CD4-positive, alpha-beta T cell (primary cell): ENCODE results near the gene SPSB2. TPM values are rescaled to one million over a fixed set of nuclear protein-coding genes. Genes with fewer than 3 reads are reported as not detected.

Source experiments
- ATAC-seq: fragments of 200-7000 bp; cut with Tn5 transposase; one replicate; pipeline ENCODE4 v1.10.0; 2022; ENCODE audit warnings: mild to moderate bottlenecking; ENCODE audit not compliant: poor library complexity
- CTCF ChIA-PET: fragments of 350-600 bp; sonication (Branson Sonifier 250); formaldehyde crosslinking; loops from one replicate; lab custom pipeline; 2021; ENCODE audit warnings: antibody characterized with exemption, inconsistent platforms; lab: Charles Lee
- POLR2A ChIA-PET: fragments of 350-600 bp; sonication (Branson Sonifier 250); formaldehyde crosslinking; loops from one replicate; lab custom pipeline; 2021; ENCODE audit warnings: antibody characterized with exemption, inconsistent platforms; lab: Charles Lee
- DNase-seq, 14 experiments: peaks; one replicate each; pipeline ENCODE4 v3.0.0-alpha.2; 2013 to 2020; ENCODE audit warnings: mixed read lengths in 2 of 14
- H3K27ac ChIP-seq, 2 donors: one replicate each; pipeline versions ENCODE4 v1.5.1 to v1.7.0; 2013; ENCODE audit warnings: low read length in 2 of 2, low read depth in 1 of 2, mild to moderate bottlenecking in 1 of 2
- H3K27me3 ChIP-seq, 2 experiments: 1 replicate in 1 of 2; 2 replicates in 1 of 2; pipeline versions ENCODE4 v1.6.1 to v1.7.0; 2013; ENCODE audit warnings: low read length in 2 of 2, control low read depth in 1 of 2, mild to moderate bottlenecking in 1 of 2, moderate library complexity in 1 of 2; ENCODE audit not compliant: insufficient read depth in 2 of 2, control insufficient read depth in 1 of 2
- H3K36me3 ChIP-seq: one replicate; pipeline ENCODE4 v1.6.1; 2013; ENCODE audit warnings: low read length, control low read depth; ENCODE audit not compliant: insufficient read depth
- H3K4me1 ChIP-seq: one replicate; pipeline ENCODE4 v1.6.1; 2013; ENCODE audit warnings: low read length, control low read depth; ENCODE audit not compliant: insufficient read depth
- H3K4me3 ChIP-seq: one replicate; pipeline ENCODE4 v1.5.1; 2013; ENCODE audit warnings: mild to moderate bottlenecking, low read length, moderate library complexity
- H3K9me3 ChIP-seq, 2 experiments: 1 replicate in 1 of 2; 2 replicates in 1 of 2; pipeline versions ENCODE4 v1.6.1 to v1.7.0; 2013; ENCODE audit warnings: low read length in 2 of 2, mild to moderate bottlenecking in 2 of 2, control low read depth in 1 of 2, moderate library complexity in 1 of 2; ENCODE audit not compliant: control insufficient read depth in 1 of 2, insufficient read depth in 1 of 2
- H3K27ac Mint-ChIP-seq: one replicate; pipeline ENCODE4 v1.8.0; 2020; ENCODE audit warnings: mixed read lengths
- H3K27me3 Mint-ChIP-seq: one replicate; pipeline ENCODE4 v1.8.0; 2021; ENCODE audit warnings: mixed read lengths
- H3K36me3 Mint-ChIP-seq: one replicate; pipeline ENCODE4 v1.8.0; 2021; ENCODE audit warnings: low read depth, mixed read lengths
- H3K4me1 Mint-ChIP-seq: one replicate; pipeline ENCODE4 v1.8.0; 2021; ENCODE audit warnings: low read depth, mixed read lengths
- H3K4me3 Mint-ChIP-seq: one replicate; pipeline ENCODE4 v1.8.0; 2020; ENCODE audit warnings: mild to moderate bottlenecking, mixed read lengths
- H3K9me3 Mint-ChIP-seq: one replicate; pipeline ENCODE4 v1.8.0; 2020; ENCODE audit warnings: mixed read lengths
- intact Hi-C, 2 experiments: fragments of 100-400 bp; cut with DNase I in 1 of 2; cut with micrococcal nuclease in 1 of 2; formaldehyde crosslinking; loops; one replicate each; pipeline versions ENCODE4 v1.15.1 to v1.9.0; 2023 to 2025; cut with DNase I, micrococcal nuclease
- total RNA-seq, 174 experiments: library from RNA in 2 of 174; stranded (reverse) in 2 of 174; gene quantifications; one replicate each; pipeline ENCODE4 v1.2.3 and lab custom pipeline; 2021 to 2026
- TF ChIP-seq, protein P1 (sequence below): fragments of 200-600 bp; IDR thresholded peaks from one replicate; pipeline ENCODE4 v1.8.0; 2022; ENCODE audit warnings: antibody characterized with exemption, mild to moderate bottlenecking

Gene SPSB2
- total RNA-seq, 2 experiments from 2014 or later: 3.2 to 3.3 TPM

DNA sequence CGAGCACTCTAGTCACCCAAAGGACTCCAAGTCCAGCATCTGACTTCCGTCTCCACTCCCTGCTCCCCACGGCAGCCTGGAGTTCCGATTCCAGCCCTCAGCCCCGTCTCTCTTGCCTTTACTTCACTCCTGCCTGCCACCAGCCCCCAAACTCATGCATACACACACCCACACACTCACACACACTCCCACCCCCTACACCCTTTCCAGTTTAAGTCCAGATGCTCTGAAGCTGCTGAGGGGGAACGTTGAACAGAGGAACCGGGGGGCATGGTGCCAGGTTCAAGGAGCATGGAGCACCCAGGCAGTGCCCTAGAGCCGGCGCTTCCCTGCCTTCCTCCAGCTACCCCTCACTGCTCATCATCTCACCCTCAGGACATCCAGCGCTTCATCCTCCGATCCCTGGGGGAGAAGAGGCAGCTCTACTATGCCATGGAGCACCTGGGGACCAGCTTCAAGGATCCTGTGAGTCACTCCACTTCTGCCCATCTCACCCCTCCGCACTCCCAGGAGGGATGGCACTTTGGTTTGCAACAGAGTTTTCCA lies 41.6 kb downstream of the SPSB2 start:
- DNase-seq: no peak
- Mint-ChIP-seq H3K27me3 (peaks cover 10% of the 10 kb centered on the region), H3K9me3 (no peaks in the 10 kb centered on the region), H3K36me3 (no peaks in the 10 kb centered on the region), H3K4me3 (peak overlapping the region; percentile 58), H3K27ac (no peak overlapping the region), H3K4me1 (peaks cover 17% of the 10 kb centered on the region)
- peaks cover 11 to 20% of the 10 kb centered on the region in 2 experiments for H3K27me3 ChIP-seq
- H3K9me3 ChIP-seq: peaks cover 0 to 6% of the 10 kb centered on the region in 2 experiments
- intact Hi-C loops: no loop called here
- CTCF ChIA-PET: interaction anchor here (2.3 kb wide), 1 partner anchor 60 kb away, joined by 8 read pairs; no protein-coding TSS in a partner anchor
- H3K36me3 ChIP-seq: no peaks in the 10 kb centered on the region
- H3K27ac ChIP-seq: no peak overlapping the region
- TF ChIP-seq, protein P1, sequence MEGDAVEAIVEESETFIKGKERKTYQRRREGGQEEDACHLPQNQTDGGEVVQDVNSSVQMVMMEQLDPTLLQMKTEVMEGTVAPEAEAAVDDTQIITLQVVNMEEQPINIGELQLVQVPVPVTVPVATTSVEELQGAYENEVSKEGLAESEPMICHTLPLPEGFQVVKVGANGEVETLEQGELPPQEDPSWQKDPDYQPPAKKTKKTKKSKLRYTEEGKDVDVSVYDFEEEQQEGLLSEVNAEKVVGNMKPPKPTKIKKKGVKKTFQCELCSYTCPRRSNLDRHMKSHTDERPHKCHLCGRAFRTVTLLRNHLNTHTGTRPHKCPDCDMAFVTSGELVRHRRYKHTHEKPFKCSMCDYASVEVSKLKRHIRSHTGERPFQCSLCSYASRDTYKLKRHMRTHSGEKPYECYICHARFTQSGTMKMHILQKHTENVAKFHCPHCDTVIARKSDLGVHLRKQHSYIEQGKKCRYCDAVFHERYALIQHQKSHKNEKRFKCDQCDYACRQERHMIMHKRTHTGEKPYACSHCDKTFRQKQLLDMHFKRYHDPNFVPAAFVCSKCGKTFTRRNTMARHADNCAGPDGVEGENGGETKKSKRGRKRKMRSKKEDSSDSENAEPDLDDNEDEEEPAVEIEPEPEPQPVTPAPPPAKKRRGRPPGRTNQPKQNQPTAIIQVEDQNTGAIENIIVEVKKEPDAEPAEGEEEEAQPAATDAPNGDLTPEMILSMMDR: no peak
- POLR2A ChIA-PET: no interaction called here
- H3K4me3 ChIP-seq: no peak overlapping the region
- ATAC-seq: no peak
- peaks cover 30% of the 10 kb centered on the region for H3K4me1 ChIP-seq

DNA sequence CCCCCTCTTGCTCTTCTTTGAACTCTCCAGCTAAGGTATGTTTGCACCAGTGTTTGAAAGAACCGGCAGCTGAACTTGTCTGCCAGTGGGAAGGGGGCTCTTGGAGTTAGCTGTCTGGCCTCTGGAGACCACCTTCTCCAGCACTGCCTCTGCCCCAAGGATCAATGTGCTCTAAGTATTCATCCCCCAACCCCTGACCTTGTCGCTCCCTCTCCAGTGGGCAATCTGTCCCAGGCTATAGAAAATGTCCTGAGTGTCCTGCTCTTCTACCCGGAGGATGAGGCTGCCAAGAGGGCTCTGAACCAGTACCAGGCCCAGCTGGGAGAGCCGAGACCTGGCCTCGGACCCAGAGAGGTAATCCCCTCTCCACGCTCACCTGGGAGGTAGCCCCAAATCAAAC lies 42.1 kb downstream of the SPSB2 start:
- H3K9me3 Mint-ChIP-seq: no peaks in the 10 kb centered on the region
- no peak for DNase-seq
- TF ChIP-seq, protein P1: no peak
- CTCF ChIA-PET: interaction anchor here (1.1 to 2.3 kb wide), 2 partner anchors 60 to 64 kb away, joined by 4 to 8 read pairs; no protein-coding TSS in a partner anchor
- H3K4me1 ChIP-seq: peaks cover 29% of the 10 kb centered on the region
- intact Hi-C loops: no loop called here
- H3K36me3 ChIP-seq: no peaks in the 10 kb centered on the region
- H3K9me3 ChIP-seq: peaks cover 0 to 6% of the 10 kb centered on the region in 2 experiments
- H3K4me3 ChIP-seq: no peak overlapping the region
- no peak overlapping the region for H3K27ac Mint-ChIP-seq
- peaks cover 17% of the 10 kb centered on the region for H3K4me1 Mint-ChIP-seq
- peaks cover 10% of the 10 kb centered on the region for H3K27me3 Mint-ChIP-seq
- H3K4me3 Mint-ChIP-seq: peak overlapping the region; percentile 81
- H3K36me3 Mint-ChIP-seq: no peaks in the 10 kb centered on the region
- peaks cover 16 to 25% of the 10 kb centered on the region in 2 experiments for H3K27me3 ChIP-seq
- ATAC-seq: no peak
- POLR2A ChIA-PET: interaction anchor here (1.0 to 8.0 kb wide), 3 partner anchors 38 to 77 kb away, joined by 6 to 57 read pairs (median 16); partner anchors contain the start of gene MLF2
- no peak overlapping the region for H3K27ac ChIP-seq

DNA sequence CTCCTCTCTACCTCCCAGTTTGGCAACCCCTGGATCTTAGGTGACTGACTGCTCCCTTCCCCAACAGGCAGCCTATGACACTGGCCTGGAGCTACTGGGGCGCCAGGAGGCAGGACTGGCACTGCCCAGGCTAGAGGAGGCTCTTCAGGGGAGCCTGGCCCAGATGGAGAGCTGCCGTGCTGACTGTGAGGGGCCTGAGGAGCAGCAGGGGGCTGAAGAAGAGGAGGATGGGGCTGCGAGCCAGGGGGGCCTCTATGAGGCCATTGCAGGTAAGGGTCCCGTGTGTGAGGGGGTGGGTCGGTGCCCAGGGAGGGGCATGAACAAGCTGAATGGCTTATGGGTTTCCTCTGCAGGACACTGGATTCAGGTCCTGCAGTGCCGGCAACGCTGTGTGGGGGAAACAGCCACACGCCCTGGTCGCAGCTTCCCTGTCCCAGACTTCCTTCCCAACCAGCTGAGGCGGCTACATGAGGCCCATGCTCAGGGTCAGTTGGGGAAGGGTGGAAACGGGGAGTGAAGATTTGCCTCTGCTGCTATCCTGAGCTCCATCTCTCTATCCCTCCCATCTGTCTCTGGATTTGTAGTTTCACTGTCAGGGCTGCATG lies 42.7 kb downstream of the SPSB2 start:
- CTCF ChIA-PET: interaction anchor here (1.1 to 2.3 kb wide), 2 partner anchors 61 to 64 kb away, joined by 4 to 8 read pairs; no protein-coding TSS in a partner anchor
- no peak overlapping the region for H3K27ac Mint-ChIP-seq
- POLR2A ChIA-PET: interaction anchor here (1.0 to 8.0 kb wide), 4 partner anchors 37 to 77 kb away, joined by 6 to 57 read pairs (median 13); partner anchors contain the start of genes MLF2 and TPI1

More for the DNA sequence above, 42.7 kb downstream of the SPSB2 start:
- intact Hi-C loops: no loop called here
- Histone ChIP-seq H3K27ac (no peak overlapping the region), H3K9me3 (peaks cover 0 to 6% of the 10 kb centered on the region in 2 experiments), H3K36me3 (no peaks in the 10 kb centered on the region), H3K4me1 (peaks cover 31% of the 10 kb centered on the region), H3K4me3 (no peak overlapping the region), H3K27me3 (peaks cover 19 to 25% of the 10 kb centered on the region in 2 experiments)
- no peak for ATAC-seq
- Mint-ChIP-seq H3K36me3 (no peaks in the 10 kb centered on the region), H3K9me3 (no peaks in the 10 kb centered on the region), H3K4me3 (peak overlapping the region; percentile 91), H3K4me1 (peaks cover 15% of the 10 kb centered on the region), H3K27me3 (peaks cover 14% of the 10 kb centered on the region)
- TF ChIP-seq, protein P1: no peak
- no peak for DNase-seq
